Measurements from ENCODE around the gene SPOP. TPM values are rescaled to one million over a fixed set of nuclear protein-coding genes. Genes with fewer than 3 reads are reported as not detected.
"Not testable (repeated sequence)": the region's sequence is repeated elsewhere in the genome, so short reads cannot be mapped to it uniquely, and the experiment has no call there.

SPOP gene
- total and polyA plus RNA-seq, 2 experiments from 2014 or later: 13.9 to 18.6 TPM

- DNase-seq (ENCODE audit: low spot score); H3K9me3 Mint-ChIP-seq; H3K27ac Mint-ChIP-seq; H3K9me2 ChIP-seq (ENCODE audit: insufficient read depth); H4K20me1 ChIP-seq (replicated peaks; ENCODE audit: insufficient read depth); H3K4me3 ChIP-seq; H3K27me3 ChIP-seq (ENCODE audit: insufficient read depth); H2AFZ ChIP-seq; H3K27ac ChIP-seq (ENCODE audit: low read depth); H3F3A ChIP-seq (replicated peaks; ENCODE audit: low read depth); H3K4me3 Mint-ChIP-seq; H3K4me2 ChIP-seq; H3K4me1 ChIP-seq (ENCODE audit: insufficient read depth); H3K36me3 ChIP-seq (ENCODE audit: insufficient read depth); H3K36me3 Mint-ChIP-seq (ENCODE audit: low read depth); H3K79me2 ChIP-seq (replicated peaks; ENCODE audit: insufficient read depth); ATAC-seq: not testable (repeated sequence)
- Mint-ChIP-seq H3K4me1 (peaks cover 17% of the 10 kb centered on the region), H3K27me3 (ENCODE audit: insufficient read depth, low read depth, poor library complexity) (peaks cover 19% of the 10 kb centered on the region)
Measured at GRCh38 chr17:49550764-49551163, 127.1 kb downstream of the SPOP start.

DNA sequence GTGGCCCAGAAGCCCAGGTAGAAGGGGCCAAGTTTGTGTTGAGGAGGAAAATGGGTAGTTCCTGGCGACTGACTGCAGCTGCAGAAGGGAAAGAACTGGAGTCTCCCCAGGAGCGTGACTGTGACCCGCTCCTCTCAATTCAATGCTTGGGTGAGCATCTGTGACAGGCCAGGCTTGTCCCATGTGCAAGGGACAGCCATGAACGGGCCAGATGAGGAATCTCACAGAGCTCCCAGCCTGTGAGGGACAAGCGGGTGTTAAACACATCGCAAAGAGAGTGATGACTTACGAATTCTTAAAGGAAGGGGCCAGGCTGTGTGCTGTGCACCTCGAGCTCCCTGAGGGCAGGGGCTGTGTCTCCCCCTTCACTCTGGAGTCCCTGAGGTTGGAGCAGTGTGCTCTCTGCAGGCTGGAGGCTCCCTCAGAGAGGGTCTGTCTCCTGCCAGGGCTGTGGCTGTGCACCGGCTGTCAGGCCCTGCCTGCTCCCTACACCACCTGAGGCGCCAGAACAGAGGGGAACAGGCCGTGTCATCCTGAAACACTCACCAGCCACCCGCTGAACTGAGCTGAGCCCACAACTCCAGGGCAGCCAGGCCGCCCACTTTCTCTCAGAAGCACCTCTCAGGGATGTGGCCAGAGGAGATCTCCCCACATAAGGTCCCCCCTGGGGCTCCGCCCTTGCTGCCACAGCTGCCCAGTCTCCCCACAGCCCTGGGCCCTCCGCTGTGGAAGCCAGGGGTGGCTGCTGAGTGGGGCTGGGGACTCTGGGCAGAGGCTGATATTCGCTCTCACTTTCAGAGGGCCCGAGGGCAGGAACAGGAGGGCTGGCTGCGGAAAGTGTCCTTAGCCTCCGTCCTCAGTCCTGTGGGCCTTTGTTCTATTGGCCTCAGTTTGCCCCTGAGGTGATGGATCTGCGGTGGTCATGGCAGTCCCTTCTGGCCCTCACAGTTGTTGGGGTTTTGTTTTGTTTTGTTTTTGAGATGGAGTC lies 127.9 kb downstream of the SPOP start:
- Histone ChIP-seq H4K20me1 (replicated peaks; ENCODE audit: insufficient read depth) (no peaks in the 10 kb centered on the region), H3K79me2 (replicated peaks; ENCODE audit: insufficient read depth) (no peaks in the 10 kb centered on the region), H2AFZ (no peak overlapping the region), H3K27ac (ENCODE audit: low read depth) (no peak overlapping the region), H3K9me2 (ENCODE audit: insufficient read depth) (no peaks in the 10 kb centered on the region), H3K36me3 (ENCODE audit: insufficient read depth) (no peaks in the 10 kb centered on the region), H3K4me1 (ENCODE audit: insufficient read depth) (peaks cover 10% of the 10 kb centered on the region; the same call in 1 of the 2 replicates), H3K4me3 (no peak overlapping the region), H3K27me3 (ENCODE audit: insufficient read depth) (no peaks in the 10 kb centered on the region), H3K4me2 (no peak overlapping the region), H3F3A (replicated peaks; ENCODE audit: low read depth) (no peaks in the 10 kb centered on the region)
- Mint-ChIP-seq H3K4me1 (peaks cover 23% of the 10 kb centered on the region), H3K27me3 (ENCODE audit: insufficient read depth, low read depth, poor library complexity) (peaks cover 19% of the 10 kb centered on the region), H3K4me3 (no peak overlapping the region; the same call in 2 of the 3 replicates), H3K9me3 (no peaks in the 10 kb centered on the region), H3K36me3 (ENCODE audit: low read depth) (no peaks in the 10 kb centered on the region), H3K27ac (no peak overlapping the region; the same call in 1 of the 2 replicates)
- TF ChIP-seq EZH2 (IDR thresholded peaks at IDR 0.05; ENCODE audit: low read depth, unreplicated experiment): no peak
- no peak for TF ChIP-seq ZNF331 (CRISPR knock-in tag; IDR thresholded peaks at IDR 0.05; ENCODE audit: low read depth)
- TF ChIP-seq POLR2AphosphoS5 (IDR thresholded peaks at IDR 0.05; ENCODE audit: low read depth): no peak
- TF ChIP-seq JUNB (IDR thresholded peaks at IDR 0.05; ENCODE audit: unreplicated experiment): no peak
- no peak for TF ChIP-seq CREB1 (CRISPR knock-in tag; IDR thresholded peaks at IDR 0.05; ENCODE audit: low read depth)
- no peak for TF ChIP-seq NANOG (IDR thresholded peaks at IDR 0.05; ENCODE audit: borderline replicate concordance)
- TF ChIP-seq EZH2phosphoT487 (IDR thresholded peaks at IDR 0.05; ENCODE audit: unreplicated experiment): no peak
- no peak for TF ChIP-seq REST (IDR thresholded peaks at IDR 0.05; ENCODE audit: unreplicated experiment)
- TF ChIP-seq ZNF114 (CRISPR knock-in tag; IDR thresholded peaks at IDR 0.05): no peak
- TF ChIP-seq, protein P1, sequence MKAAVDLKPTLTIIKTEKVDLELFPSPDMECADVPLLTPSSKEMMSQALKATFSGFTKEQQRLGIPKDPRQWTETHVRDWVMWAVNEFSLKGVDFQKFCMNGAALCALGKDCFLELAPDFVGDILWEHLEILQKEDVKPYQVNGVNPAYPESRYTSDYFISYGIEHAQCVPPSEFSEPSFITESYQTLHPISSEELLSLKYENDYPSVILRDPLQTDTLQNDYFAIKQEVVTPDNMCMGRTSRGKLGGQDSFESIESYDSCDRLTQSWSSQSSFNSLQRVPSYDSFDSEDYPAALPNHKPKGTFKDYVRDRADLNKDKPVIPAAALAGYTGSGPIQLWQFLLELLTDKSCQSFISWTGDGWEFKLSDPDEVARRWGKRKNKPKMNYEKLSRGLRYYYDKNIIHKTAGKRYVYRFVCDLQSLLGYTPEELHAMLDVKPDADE (IDR thresholded peaks at IDR 0.05): no peak
- no peak for TF ChIP-seq STAT1 (IDR thresholded peaks at IDR 0.05; ENCODE audit: unreplicated experiment)
- DNase-seq (ENCODE audit: low spot score): no peak
- peak; percentile 8; the same call in 1 of the 3 replicates for ATAC-seq

Data from GM23338 (cell line).